K562 (cell line): Measurements from ENCODE around the gene GDF15.
"Not testable (repeated sequence)": the region's sequence is repeated elsewhere in the genome, so short reads cannot be mapped to it uniquely, and the experiment has no call there.

Experiments used
- BRD9 ChIP-seq: fragments of 450-650 bp; IDR thresholded peaks from 2 replicates; pipeline ENCODE4 v1.6.1; 2018; ENCODE audit warnings: low read depth; ENCODE audit not compliant: partially characterized antibody
- CBX1 ChIP-seq: sonication (generic); IDR thresholded peaks from 2 replicates; pipeline ENCODE4 v1.6.1; 2016; ENCODE audit warnings: antibody characterized with exemption, low read depth, mild to moderate bottlenecking
- CBX2 ChIP-seq: fragments of 200-600 bp; sonication (generic); IDR thresholded peaks from one replicate; pipeline ENCODE4 v1.6.1; 2012; ENCODE audit warnings: mild to moderate bottlenecking, low read length, inconsistent platforms; ENCODE audit not compliant: insufficient read depth, poor library complexity, severe bottlenecking
- CTCF ChIP-seq, 3 experiments: IDR thresholded peaks in 2 of 3; conservative IDR thresholded peaks in 1 of 3; 2 replicates each; pipeline ENCODE4 v1.5.1; 2011 to 2012; ENCODE audit warnings: low read length in 3 of 3, mild to moderate bottlenecking in 3 of 3, control low read depth in 2 of 3, improper control_type of control experiment in 1 of 3, inconsistent platforms in 1 of 3, low read depth in 1 of 3, mixed read lengths in 1 of 3, moderate library complexity in 1 of 3; ENCODE audit not compliant: insufficient read depth in 2 of 3
- POLR2AphosphoS5 ChIP-seq: IDR thresholded peaks from 2 replicates; pipeline ENCODE4 v1.6.1; 2011; ENCODE audit warnings: mild to moderate bottlenecking, low read depth, low read length, moderate library complexity; ENCODE audit not compliant: control insufficient read depth, insufficient read depth
- RAD21 ChIP-seq, 2 experiments: fragments of 250-450 bp in 1 of 2; fragments of 450-650 bp in 1 of 2; sonication (Bioruptor Pico) in 1 of 2; formaldehyde crosslinking in 1 of 2; IDR thresholded peaks in 1 of 2; conservative IDR thresholded peaks in 1 of 2; 2 replicates each; pipeline versions ENCODE4 v1.4.0 to v1.8.0; 2020 to 2022; ENCODE audit warnings: mild to moderate bottlenecking in 2 of 2, moderate library complexity in 1 of 2
- RERE ChIP-seq: sonication (generic); formaldehyde crosslinking; IDR thresholded peaks from 2 replicates; pipeline ENCODE4 v1.8.0; 2023; ENCODE audit warnings: missing genetic modification reagents, mild to moderate bottlenecking, borderline replicate concordance
- SETDB1 ChIP-seq: IDR thresholded peaks from one replicate; pipeline ENCODE4 v1.6.1; 2012; ENCODE audit warnings: low read length, control low read depth, inconsistent platforms
- SP1 ChIP-seq: sonication (generic); formaldehyde crosslinking; IDR thresholded peaks from 2 replicates; pipeline ENCODE4 v1.8.1; 2022; ENCODE audit warnings: mild to moderate bottlenecking, missing genetic modification reagents
- SRF ChIP-seq, 2 experiments: fragments of 250-450, 450-650 bp in 1 of 2; sonication (Bioruptor Pico) in 1 of 2; sonication (generic) in 1 of 2; formaldehyde crosslinking; IDR thresholded peaks; 2 replicates each; pipeline versions ENCODE4 v1.5.0 to v1.5.1; 2020 to 2022; ENCODE audit warnings: mild to moderate bottlenecking in 1 of 2, missing genetic modification reagents in 1 of 2
- TAF1 ChIP-seq: IDR thresholded peaks from 2 replicates; pipeline ENCODE4 v1.6.1; 2011; ENCODE audit warnings: mild to moderate bottlenecking, low read length, moderate library complexity; ENCODE audit not compliant: insufficient read depth, control insufficient read depth, severe bottlenecking; ENCODE audit errors: extremely low read depth
- UBTF ChIP-seq, 2 experiments: IDR thresholded peaks; 2 replicates each; pipeline ENCODE4 v1.6.1; 2012; ENCODE audit warnings: improper control_type of control experiment in 2 of 2, low read depth in 2 of 2, low read length in 2 of 2, borderline replicate concordance in 1 of 2
- ZFP30 ChIP-seq: fragments of 250-450 bp; sonication (Bioruptor Pico); IDR thresholded peaks from 2 replicates; pipeline ENCODE4 v1.8.0; 2022; ENCODE audit warnings: moderate library complexity, mild to moderate bottlenecking, inconsistent platforms, borderline replicate concordance
- ZNF277 ChIP-seq: fragments of 250-450 bp; sonication (Bioruptor Pico); IDR thresholded peaks from 2 replicates; pipeline ENCODE4 v1.8.0; 2022; ENCODE audit warnings: inconsistent platforms, mild to moderate bottlenecking, moderate library complexity, borderline replicate concordance

- not testable (repeated sequence) for TF ChIP-seq SP1 (CRISPR knock-in tag); RERE (CRISPR knock-in tag); SETDB1; RAD21 (CRISPR knock-in tag; conservative IDR thresholded peaks at IDR 0.05 in 1 of 2, IDR thresholded peaks at IDR 0.05 in 1 of 2); TAF1; BRD9; SRF (CRISPR knock-in tag; IDR thresholded peaks at IDR 0.05); POLR2AphosphoS5; ZFP30 (CRISPR knock-in tag); CBX2; CBX1; UBTF (IDR thresholded peaks at IDR 0.05; ENCODE audit: borderline replicate concordance in 1 of 2, low read depth in 2 of 2, low read length in 2 of 2); ZNF277 (CRISPR knock-in tag); CTCF (IDR thresholded peaks at IDR 0.05 in 2 of 3, conservative IDR thresholded peaks at IDR 0.05 in 1 of 3; ENCODE audit: insufficient read depth in 2 of 3, low read depth in 1 of 3, low read length in 3 of 3)
These were observed 2.3 kb upstream of the GDF15 start for GRCh38 chr19:18383622-18384021.
